ENCODE data around the gene KLF3. TPM values are rescaled to one million over a fixed set of nuclear protein-coding genes. Genes with fewer than 3 reads are reported as not detected.
A peak's percentile ranks its signal among the peaks of the same experiment; 100 is the strongest.

KLF3 gene
- total RNA-seq = 87.7 TPM
- polyA plus RNA-seq (ENCODE audit: insufficient read depth, low read depth, low replicate concordance) = 9.3 TPM
- long read RNA-seq, donor 1, full-length matches to known transcripts = 8 of 20 reads
- long read RNA-seq, donor 1, partial matches to known transcripts = 12 of 20 reads
- long read RNA-seq, donor 1, other reads (novel, unspliced or antisense) = 0 of 20 reads
- long read RNA-seq, donor 2, full-length matches to known transcripts = 5 of 12 reads
- long read RNA-seq, donor 2, partial matches to known transcripts = 0 of 12 reads
- long read RNA-seq, donor 2, other reads (novel, unspliced or antisense) = 7 of 12 reads
- long read RNA-seq, donor 3, full-length matches to known transcripts = 5 of 21 reads
- long read RNA-seq, donor 3, partial matches to known transcripts = 16 of 21 reads
- long read RNA-seq, donor 3, other reads (novel, unspliced or antisense) = 0 of 21 reads
- long read RNA-seq, donor 4, full-length matches to known transcripts = 8 of 38 reads
- long read RNA-seq, donor 4, partial matches to known transcripts = 30 of 38 reads
- long read RNA-seq, donor 4, other reads (novel, unspliced or antisense) = 0 of 38 reads
- long read RNA-seq, donor 5, partial matches to known transcripts = 0 of 2 reads
- long read RNA-seq, donor 5, other reads (novel, unspliced or antisense) = 0 of 2 reads
- long read RNA-seq, donor 6, partial matches to known transcripts = 0 of 2 reads
- long read RNA-seq, donor 6, other reads (novel, unspliced or antisense) = 0 of 2 reads
- long read RNA-seq, donor 7, full-length matches to known transcripts = 20 of 38 reads
- long read RNA-seq, donor 7, partial matches to known transcripts = 13 of 38 reads
- long read RNA-seq, donor 7, other reads (novel, unspliced or antisense) = 5 of 38 reads
- long read RNA-seq, donor 8, full-length matches to known transcripts = 4 of 17 reads
- long read RNA-seq, donor 8, partial matches to known transcripts = 13 of 17 reads
- long read RNA-seq, donor 8, other reads (novel, unspliced or antisense) = 0 of 17 reads
- long read RNA-seq, donor 9, full-length matches to known transcripts = 5 of 5 reads
- long read RNA-seq, donor 9, partial matches to known transcripts = 0 of 5 reads
- long read RNA-seq, donor 9, other reads (novel, unspliced or antisense) = 0 of 5 reads
- long read RNA-seq, donor 10, full-length matches to known transcripts = 8 of 14 reads
- long read RNA-seq, donor 10, partial matches to known transcripts = 6 of 14 reads
- long read RNA-seq, donor 10, other reads (novel, unspliced or antisense) = 0 of 14 reads

DNA sequence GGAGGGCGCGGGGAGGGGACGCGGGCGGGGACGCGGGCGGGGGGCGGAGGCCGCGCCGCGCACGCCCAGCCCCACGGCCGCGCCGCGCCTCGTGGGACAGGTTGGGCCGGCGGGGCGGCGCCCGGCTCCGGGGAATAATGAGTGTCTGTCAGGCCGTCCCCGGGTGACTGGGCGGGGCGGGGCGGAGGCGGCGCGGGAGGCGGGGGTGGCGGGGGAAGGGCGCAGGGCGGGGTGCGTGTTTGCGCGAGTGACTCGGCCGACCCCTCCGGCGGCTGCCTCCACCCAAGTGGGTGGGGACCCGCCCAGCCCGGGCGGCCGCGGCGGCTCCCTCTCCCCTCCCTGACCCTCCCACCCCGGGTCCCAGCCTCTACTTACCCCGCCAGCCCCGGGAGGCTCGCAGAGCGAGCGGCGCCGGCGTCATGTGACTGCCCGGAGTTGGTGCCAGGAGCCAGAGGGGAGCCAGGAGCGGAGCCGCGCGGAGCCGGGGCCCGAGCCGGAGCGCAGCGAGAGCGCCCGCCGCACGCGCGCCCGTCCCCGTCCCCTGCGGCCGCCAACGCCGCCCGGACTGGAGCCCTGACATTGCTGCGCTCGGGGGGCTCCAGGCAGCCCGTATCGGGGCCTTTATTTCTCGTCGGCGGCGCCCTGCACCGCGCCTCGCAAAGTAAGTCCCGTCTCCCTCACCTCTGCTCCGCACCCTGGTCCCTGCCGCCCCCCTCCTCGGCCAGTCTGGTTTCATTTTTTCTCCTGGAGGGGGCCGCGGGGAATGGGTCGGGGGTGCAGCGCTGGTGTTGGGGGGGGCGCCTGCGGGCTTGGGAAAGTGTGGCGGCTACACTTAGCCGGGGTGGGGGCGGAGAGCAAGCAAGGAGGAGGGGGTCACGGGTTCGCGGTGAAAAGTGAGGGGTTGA, at the start of gene KLF3:
Gene KLF3, plus strand, starts transcription at position 399 of the 905 bp plus-strand sequence. CDS start 16,427 bp downstream, outside the sequence.
- H3K9ac ChIP-seq (ENCODE audit: low read length in 3 of 3) = peak within 1 kb of the TSS; percentile 75 to 83 (median 81)
- DNase-seq (peak; percentile 92 to 98 (median 95)), FAIRE-seq (no peak)
- intact Hi-C loops (cut with DNase I) = no loop called here
- peaks cover 2 to 25% (median 10%) of the 10 kb centered on the region in 3 donors for H3K4me1 ChIP-seq (ENCODE audit: control insufficient read depth in 2 of 3, insufficient read depth in 2 of 3, low read depth in 1 of 3, low read length in 3 of 3)
- no peaks in the 10 kb centered on the region for H3K27me3 ChIP-seq (ENCODE audit: control insufficient read depth, insufficient read depth, low read length)
- peak within 1 kb of the TSS; percentile 81 to 87 (median 84) for H3K4me3 ChIP-seq (ENCODE audit: low read length in 3 of 3)
- H3K27ac ChIP-seq (ENCODE audit: low read depth in 2 of 2, low read length in 2 of 2) = peak within 1 kb of the TSS; percentile 95 to 97
- H3K9me3 ChIP-seq (ENCODE audit: control insufficient read depth in 2 of 3, insufficient read depth in 1 of 3, low read length in 3 of 3) = no peaks in the 10 kb centered on the region
- no peaks in the 10 kb centered on the region for H3K36me3 ChIP-seq (ENCODE audit: control insufficient read depth in 2 of 3, insufficient read depth in 3 of 3, low read length in 3 of 3)
- TF ChIP-seq, protein P1, sequence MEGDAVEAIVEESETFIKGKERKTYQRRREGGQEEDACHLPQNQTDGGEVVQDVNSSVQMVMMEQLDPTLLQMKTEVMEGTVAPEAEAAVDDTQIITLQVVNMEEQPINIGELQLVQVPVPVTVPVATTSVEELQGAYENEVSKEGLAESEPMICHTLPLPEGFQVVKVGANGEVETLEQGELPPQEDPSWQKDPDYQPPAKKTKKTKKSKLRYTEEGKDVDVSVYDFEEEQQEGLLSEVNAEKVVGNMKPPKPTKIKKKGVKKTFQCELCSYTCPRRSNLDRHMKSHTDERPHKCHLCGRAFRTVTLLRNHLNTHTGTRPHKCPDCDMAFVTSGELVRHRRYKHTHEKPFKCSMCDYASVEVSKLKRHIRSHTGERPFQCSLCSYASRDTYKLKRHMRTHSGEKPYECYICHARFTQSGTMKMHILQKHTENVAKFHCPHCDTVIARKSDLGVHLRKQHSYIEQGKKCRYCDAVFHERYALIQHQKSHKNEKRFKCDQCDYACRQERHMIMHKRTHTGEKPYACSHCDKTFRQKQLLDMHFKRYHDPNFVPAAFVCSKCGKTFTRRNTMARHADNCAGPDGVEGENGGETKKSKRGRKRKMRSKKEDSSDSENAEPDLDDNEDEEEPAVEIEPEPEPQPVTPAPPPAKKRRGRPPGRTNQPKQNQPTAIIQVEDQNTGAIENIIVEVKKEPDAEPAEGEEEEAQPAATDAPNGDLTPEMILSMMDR (IDR thresholded peaks at IDR 0.05; ENCODE audit: borderline replicate concordance, extremely low read depth, insufficient read depth) = no peak

DNA sequence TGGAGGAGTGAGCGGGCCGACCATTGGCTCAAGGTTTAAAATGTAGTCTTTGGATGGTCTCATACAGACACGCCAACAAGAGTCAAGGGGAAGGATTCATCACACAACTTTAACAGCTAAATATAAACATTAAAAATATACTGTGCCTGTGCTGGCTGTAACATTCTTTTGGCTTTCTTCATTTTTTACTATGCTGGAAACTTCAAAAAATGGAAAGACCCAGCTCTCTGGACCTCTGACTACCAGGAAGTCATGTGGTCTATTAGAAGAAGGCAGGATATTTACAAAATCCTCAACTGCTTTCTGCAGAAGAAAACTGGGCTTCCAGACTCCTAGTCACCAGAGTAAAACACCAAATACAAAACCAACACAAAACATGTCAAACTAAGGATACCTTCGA, 49.8 kb upstream of the KLF3 start:
- no peak overlapping the region for H3K27ac ChIP-seq (ENCODE audit: low read depth in 2 of 2, low read length in 2 of 2)
- peak in 1 of 5 donors; percentile 24 for DNase-seq
- no peaks in the 10 kb centered on the region for H3K27me3 ChIP-seq (ENCODE audit: control insufficient read depth, insufficient read depth, low read length)
- H3K4me1 ChIP-seq (ENCODE audit: control insufficient read depth in 2 of 3, insufficient read depth in 2 of 3, low read depth in 1 of 3, low read length in 3 of 3) = peaks cover 0 to 8% (median 0%) of the 10 kb centered on the region in 3 donors
- no peak overlapping the region for H3K4me3 ChIP-seq (ENCODE audit: low read length in 3 of 3)
- intact Hi-C loops (cut with DNase I) = no loop called here
- H3K9ac ChIP-seq (ENCODE audit: low read length in 3 of 3) = no peak overlapping the region
- FAIRE-seq = no peak
- H3K9me3 ChIP-seq (ENCODE audit: control insufficient read depth in 2 of 3, insufficient read depth in 1 of 3, low read length in 3 of 3) = no peaks in the 10 kb centered on the region
- TF ChIP-seq, protein P1 (IDR thresholded peaks at IDR 0.05; ENCODE audit: borderline replicate concordance, extremely low read depth, insufficient read depth) = no peak
- no peaks in the 10 kb centered on the region for H3K36me3 ChIP-seq (ENCODE audit: control insufficient read depth in 2 of 3, insufficient read depth in 3 of 3, low read length in 3 of 3)

DNA sequence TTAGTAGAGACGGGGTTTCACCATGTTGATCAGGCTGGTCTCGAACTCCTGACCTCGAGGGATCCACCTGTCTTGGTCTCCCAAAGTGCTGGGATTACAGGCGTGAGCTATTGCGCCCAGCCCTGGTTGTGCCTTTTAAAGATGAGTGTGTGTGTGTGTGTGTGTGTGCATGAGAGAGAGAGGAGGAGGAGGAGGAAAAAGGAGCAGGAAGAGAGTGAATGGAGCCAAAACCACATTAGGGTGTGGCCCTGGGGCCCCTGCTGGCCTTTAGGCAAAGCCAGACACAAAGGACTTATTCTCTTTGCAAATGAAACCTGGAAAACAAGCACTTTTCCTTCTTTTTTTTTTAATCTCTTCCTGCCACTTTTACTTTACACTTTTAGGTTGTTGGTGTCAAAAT, 48.2 kb upstream of the KLF3 start:
- Histone ChIP-seq H3K27me3 (ENCODE audit: control insufficient read depth, insufficient read depth, low read length) (no peaks in the 10 kb centered on the region), H3K36me3 (ENCODE audit: control insufficient read depth in 2 of 3, insufficient read depth in 3 of 3, low read length in 3 of 3) (no peaks in the 10 kb centered on the region), H3K9me3 (ENCODE audit: control insufficient read depth in 2 of 3, insufficient read depth in 1 of 3, low read length in 3 of 3) (no peaks in the 10 kb centered on the region), H3K27ac (ENCODE audit: low read depth in 2 of 2, low read length in 2 of 2) (no peak overlapping the region), H3K9ac (ENCODE audit: low read length in 3 of 3) (no peak overlapping the region), H3K4me1 (ENCODE audit: control insufficient read depth in 2 of 3, insufficient read depth in 2 of 3, low read depth in 1 of 3, low read length in 3 of 3) (peaks cover 0 to 8% (median 0%) of the 10 kb centered on the region in 3 donors), H3K4me3 (ENCODE audit: low read length in 3 of 3) (no peak overlapping the region)
- no peak for DNase-seq
- TF ChIP-seq, protein P1 (IDR thresholded peaks at IDR 0.05; ENCODE audit: borderline replicate concordance, extremely low read depth, insufficient read depth) = no peak
- no peak for FAIRE-seq
- intact Hi-C loops (cut with DNase I) = no loop called here

Measured in kidney (tissue), 22 donors.